ENCODE data around the gene NADK. TPM values are rescaled to one million over a fixed set of nuclear protein-coding genes. Genes with fewer than 3 reads are reported as not detected.
"Not testable (repeated sequence)": the region's sequence is repeated elsewhere in the genome, so short reads cannot be mapped to it uniquely, and the experiment has no call there.

NADK gene
- total and polyA plus RNA-seq, 3 experiments from 2014 or later, result 29.9 to 77.0 (median 75.4) TPM

- CTCF ChIA-PET; POLR2A ChIA-PET; H3K27ac ChIP-seq (ENCODE audit: low read depth, low read length); H3K9me3 ChIP-seq (ENCODE audit: low read length); H3K9me3 Mint-ChIP-seq; DNase-seq; H3K27me3 ChIP-seq (ENCODE audit: insufficient read depth, low read length, poor library complexity, severe bottlenecking); H3K27me3 Mint-ChIP-seq; H3K4me3 Mint-ChIP-seq; H3K4me1 ChIP-seq (ENCODE audit: insufficient read depth, low read length); H3K4me3 ChIP-seq (ENCODE audit: low read length); H3K36me3 ChIP-seq (ENCODE audit: insufficient read depth, low read length): not testable (repeated sequence)
- Mint-ChIP-seq H3K27ac (peak overlapping the region in 1 of 8 donors; percentile 70), H3K4me1 (peaks cover 16 to 19% (median 18%) of the 10 kb centered on the region in 3 donors), H3K36me3 (peaks cover 10 to 34% (median 12%) of the 10 kb centered on the region in 3 donors)
Observed at GRCh38 chr1:1730230-1730629, 48.0 kb downstream of the NADK start.

GRCh38 chr1:1729116-1729816, 49.0 kb downstream of the NADK start:
- Mint-ChIP-seq H3K36me3 (peaks cover 10 to 34% (median 12%) of the 10 kb centered on the region in 3 donors), H3K4me3 (peak overlapping the region in 3 of 7 donors; percentile 11 to 87 (median 13)), H3K4me1 (peaks cover 21 to 22% (median 22%) of the 10 kb centered on the region in 3 donors), H3K27ac (peak overlapping the region in 7 of 8 donors; percentile 79 to 97 (median 95))
- CTCF ChIA-PET; H3K9me3 Mint-ChIP-seq; H3K4me3 ChIP-seq (ENCODE audit: low read length); H3K9me3 ChIP-seq (ENCODE audit: low read length); H3K27ac ChIP-seq (ENCODE audit: low read depth, low read length); POLR2A ChIA-PET; H3K4me1 ChIP-seq (ENCODE audit: insufficient read depth, low read length); H3K27me3 ChIP-seq (ENCODE audit: insufficient read depth, low read length, poor library complexity, severe bottlenecking); H3K36me3 ChIP-seq (ENCODE audit: insufficient read depth, low read length); H3K27me3 Mint-ChIP-seq; DNase-seq: not testable (repeated sequence)

GRCh38 chr1:1728308-1729005, 49.8 kb downstream of the NADK start:
- H3K27me3 Mint-ChIP-seq; H3K36me3 ChIP-seq (ENCODE audit: insufficient read depth, low read length); H3K9me3 ChIP-seq (ENCODE audit: low read length); H3K9me3 Mint-ChIP-seq; H3K27me3 ChIP-seq (ENCODE audit: insufficient read depth, low read length, poor library complexity, severe bottlenecking); H3K4me1 ChIP-seq (ENCODE audit: insufficient read depth, low read length); POLR2A ChIA-PET; CTCF ChIA-PET; H3K4me3 ChIP-seq (ENCODE audit: low read length): not testable (repeated sequence)
- H3K27ac ChIP-seq (ENCODE audit: low read depth, low read length), result peak overlapping the region; percentile 51
- DNase-seq, result peak in 4 of 5 donors; percentile 12 to 66 (median 38)
- Mint-ChIP-seq H3K36me3 (peaks cover 7 to 33% (median 9%) of the 10 kb centered on the region in 3 donors), H3K4me3 (peak overlapping the region; percentile 56 to 87 (median 73)), H3K4me1 (peaks cover 21 to 23% (median 21%) of the 10 kb centered on the region in 3 donors), H3K27ac (peak overlapping the region; percentile 85 to 99 (median 95))

GRCh38 chr1:1727131-1727651, 51.1 kb downstream of the NADK start:
- H3K4me3 Mint-ChIP-seq; H3K4me1 ChIP-seq (ENCODE audit: insufficient read depth, low read length); DNase-seq; H3K4me3 ChIP-seq (ENCODE audit: low read length); POLR2A ChIA-PET; H3K27ac ChIP-seq (ENCODE audit: low read depth, low read length); H3K36me3 ChIP-seq (ENCODE audit: insufficient read depth, low read length); H3K27me3 Mint-ChIP-seq; H3K9me3 Mint-ChIP-seq; H3K9me3 ChIP-seq (ENCODE audit: low read length); CTCF ChIA-PET; H3K27me3 ChIP-seq (ENCODE audit: insufficient read depth, low read length, poor library complexity, severe bottlenecking): not testable (repeated sequence)
- peaks cover 3 to 28% (median 4%) of the 10 kb centered on the region in 3 donors for H3K36me3 Mint-ChIP-seq
- H3K4me1 Mint-ChIP-seq, result peaks cover 17 to 23% (median 19%) of the 10 kb centered on the region in 3 donors
- H3K27ac Mint-ChIP-seq, result peak overlapping the region in 7 of 8 donors; percentile 24 to 86 (median 66)

- H3K9me3 Mint-ChIP-seq; H3K27me3 ChIP-seq (ENCODE audit: insufficient read depth, low read length, poor library complexity, severe bottlenecking); H3K4me3 ChIP-seq (ENCODE audit: low read length); POLR2A ChIA-PET; H3K27me3 Mint-ChIP-seq; H3K4me1 ChIP-seq (ENCODE audit: insufficient read depth, low read length); H3K9me3 ChIP-seq (ENCODE audit: low read length); DNase-seq; H3K36me3 ChIP-seq (ENCODE audit: insufficient read depth, low read length); H3K27ac ChIP-seq (ENCODE audit: low read depth, low read length); CTCF ChIA-PET: not testable (repeated sequence)
- peak overlapping the region in 3 of 8 donors; percentile 68 to 88 (median 72) for H3K27ac Mint-ChIP-seq
- H3K4me1 Mint-ChIP-seq, result peaks cover 21 to 27% (median 22%) of the 10 kb centered on the region in 3 donors
- peaks cover 7 to 31% (median 7%) of the 10 kb centered on the region in 3 donors for H3K36me3 Mint-ChIP-seq
- peak overlapping the region in 4 of 7 donors; percentile 45 to 75 (median 53) for H3K4me3 Mint-ChIP-seq
Observed at GRCh38 chr1:1726088-1726487, 52.2 kb downstream of the NADK start.

GRCh38 chr1:1724035-1724864, 54.0 kb downstream of the NADK start, which contains the start of gene CDK11A:
CDK11A (minus strand) TSS chr1:1724357; CDS start chr1:1722818, 1,539 bp downstream.
- Mint-ChIP-seq H3K4me1 (peaks cover 20 to 25% (median 24%) of the 10 kb centered on the region in 3 donors), H3K27ac (peak within 1 kb of the TSS; percentile 92 to 98 (median 98)), H3K36me3 (peaks cover 7 to 40% (median 9%) of the 10 kb centered on the region in 3 donors), H3K4me3 (peak within 1 kb of the TSS; percentile 91 to 98 (median 94))
- H3K27me3 ChIP-seq (ENCODE audit: insufficient read depth, low read length, poor library complexity, severe bottlenecking); H3K4me1 ChIP-seq (ENCODE audit: insufficient read depth, low read length); H3K9me3 ChIP-seq (ENCODE audit: low read length); H3K27me3 Mint-ChIP-seq; H3K9me3 Mint-ChIP-seq: not testable (repeated sequence)
- peak within 1 kb of the TSS; percentile 52 for H3K4me3 ChIP-seq (ENCODE audit: low read length)
- POLR2A ChIA-PET, result interaction anchor here (0.6 to 1.3 kb wide), 4 partner anchors 22 to 185 kb away, joined by 3 to 7 read pairs (median 4); partner anchors contain the start of gene MIB2
- H3K36me3 ChIP-seq (ENCODE audit: insufficient read depth, low read length), result peaks cover 14% of the 10 kb centered on the region
- peak; percentile 94 to 99 (median 99) for DNase-seq
- CTCF ChIA-PET, result interaction anchor here (1.2 to 1.3 kb wide), 4 partner anchors 18 to 184 kb away, joined by 3 to 4 read pairs (median 4); no protein-coding TSS in a partner anchor
- H3K27ac ChIP-seq (ENCODE audit: low read depth, low read length), result peak within 1 kb of the TSS; percentile 79

- peaks cover 9 to 54% (median 12%) of the 10 kb centered on the region in 3 donors for H3K36me3 Mint-ChIP-seq
- H3K27ac Mint-ChIP-seq, result peak overlapping the region in 6 of 8 donors; percentile 32 to 72 (median 53)
- DNase-seq, result no peak
- ChIA-PET POLR2A (no interaction called here), CTCF (no interaction called here)
- Histone ChIP-seq H3K4me3 (ENCODE audit: low read length) (no peak overlapping the region), H3K9me3 (ENCODE audit: low read length) (no peaks in the 10 kb centered on the region), H3K36me3 (ENCODE audit: insufficient read depth, low read length) (peaks cover 20% of the 10 kb centered on the region), H3K4me1 (ENCODE audit: insufficient read depth, low read length) (no peaks in the 10 kb centered on the region), H3K27ac (ENCODE audit: low read depth, low read length) (no peak overlapping the region), H3K27me3 (ENCODE audit: insufficient read depth, low read length, poor library complexity, severe bottlenecking) (no peaks in the 10 kb centered on the region)
- H3K9me3 Mint-ChIP-seq, result no peaks in the 10 kb centered on the region
- H3K4me1 Mint-ChIP-seq, result peaks cover 8 to 17% (median 12%) of the 10 kb centered on the region in 3 donors
- H3K27me3 Mint-ChIP-seq, result no peaks in the 10 kb centered on the region
- peak overlapping the region in 2 of 7 donors; percentile 16 to 41 for H3K4me3 Mint-ChIP-seq
Observed at GRCh38 chr1:1721201-1721600, 57.1 kb downstream of the NADK start.

Measured in CD8-positive, alpha-beta memory T cell (primary cell).